K562 treated with DMSO at 1 percent for 24 hours (cell line): ENCODE results near the gene PCAT7. TPM values are rescaled to one million over a fixed set of nuclear protein-coding genes. Genes with fewer than 3 reads are reported as not detected.

Experiments used
- total RNA-seq: library from RNA; unstranded; fragments of 300-600 nt; gene quantifications from 2 replicates; pipeline ENCODE4 v1.2.3, GENCODE V29; 2022; ENCODE audit warnings: low read depth; ENCODE audit not compliant: insufficient read depth

The PCAT7 gene
- total RNA-seq, result 0.09 and 0.15 TPM in 2 replicates

DNA sequence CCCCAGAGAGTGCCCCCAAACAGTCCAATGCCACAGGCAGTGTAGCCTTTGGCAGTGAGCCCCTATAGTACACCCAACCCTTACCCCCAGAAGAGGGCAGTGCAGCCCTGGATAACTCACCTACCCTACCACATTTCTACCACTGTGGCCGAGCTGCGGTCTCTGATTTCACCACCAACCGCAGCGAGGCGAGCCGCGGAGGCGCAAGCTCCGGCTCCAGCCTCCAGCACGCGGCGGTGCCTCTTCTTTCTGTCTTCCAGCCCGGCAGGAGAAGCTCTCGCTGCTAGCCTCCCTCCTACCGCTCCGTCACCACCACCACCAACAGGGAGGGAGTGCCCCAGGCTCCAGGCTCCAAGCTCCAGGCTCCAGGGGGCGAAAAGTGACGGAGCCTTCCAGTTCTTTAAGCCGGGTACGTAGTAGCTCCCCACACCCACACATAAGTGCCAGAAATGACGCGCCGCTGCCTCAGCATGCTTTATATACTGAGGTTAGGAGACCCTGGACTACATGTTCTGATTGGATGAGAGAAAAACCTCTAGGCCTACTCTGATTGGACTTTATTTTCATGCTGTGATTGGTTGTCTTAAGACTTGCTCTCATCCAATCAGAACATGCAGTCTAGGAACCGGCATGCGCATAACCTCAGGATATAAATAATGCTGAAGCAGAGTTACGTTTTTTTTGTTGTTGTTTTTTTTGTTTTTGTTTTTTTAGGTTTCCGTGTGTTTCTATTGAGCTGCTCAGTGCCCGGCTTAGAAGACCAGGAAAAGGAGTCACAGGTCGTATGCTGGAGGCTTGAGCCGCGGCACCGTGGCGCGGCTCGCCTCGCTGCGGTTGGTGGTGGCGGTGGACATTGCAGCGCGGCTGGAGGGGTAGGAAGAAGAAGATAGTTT is at the start of gene PCAT7:
PCAT7 (plus strand) TSS at position 645 of the 893 bp plus-strand sequence.

DNA sequence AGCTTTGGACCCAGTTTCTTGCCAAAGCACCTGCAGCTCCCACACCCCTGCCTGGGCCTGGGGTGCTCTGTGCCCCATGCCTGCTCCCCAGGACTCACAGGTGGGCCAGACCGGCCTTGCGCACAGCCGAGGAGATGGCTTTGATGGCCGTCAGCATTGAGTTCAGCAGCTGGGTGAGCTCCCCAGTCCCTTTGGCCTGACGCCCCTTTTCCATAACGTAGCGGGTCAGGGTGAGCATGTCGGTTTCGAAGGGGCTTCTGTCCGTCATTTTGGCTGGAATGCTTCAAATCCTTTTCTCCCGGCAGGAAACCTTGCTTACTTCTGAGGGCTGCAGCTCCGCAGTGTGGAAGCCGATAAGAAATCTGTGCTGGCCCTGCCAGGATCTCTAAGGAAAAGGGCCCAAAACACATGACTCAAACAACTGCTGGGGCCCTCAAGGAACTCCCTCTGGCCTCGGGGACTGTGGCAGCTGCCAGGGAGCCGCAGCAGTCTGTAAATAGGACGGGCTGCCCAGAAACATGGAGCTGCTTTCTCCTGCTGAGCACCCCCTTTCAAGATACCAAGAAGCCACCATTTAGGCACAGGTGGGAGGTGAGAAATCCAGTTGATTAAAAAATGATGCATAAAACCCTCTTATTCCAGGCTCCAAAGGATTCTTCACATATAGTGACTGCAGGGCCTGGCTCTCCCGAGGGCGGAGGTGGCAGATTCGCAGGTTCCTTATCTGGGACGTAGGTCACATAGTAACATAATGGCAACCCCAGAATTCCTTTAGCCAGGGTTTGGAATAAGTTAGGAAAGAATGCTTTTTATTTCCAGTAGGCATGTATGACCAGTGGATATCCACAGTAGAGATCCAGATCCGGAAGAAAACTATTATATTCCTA is 38.8 kb downstream of the PCAT7 start, which contains the start of gene FBP2:
FBP2 (minus strand) TSS at position 366 of the 887 bp plus-strand sequence; CDS start at position 268, 98 bp downstream.

Other genes starting within 250 kb of the PCAT7 start
- gene NUTM2F, start 226.4 kb upstream of the PCAT7 start, total RNA-seq, result not detected in 2 replicates
- 0.38 and 0.57 TPM in 2 replicates for gene FBP2, start 38.7 kb downstream of the PCAT7 start, total RNA-seq
- gene FBP1, start 84.4 kb downstream of the PCAT7 start, total RNA-seq, result not detected in 2 replicates
- 13.8 and 16.6 TPM in 2 replicates for gene AOPEP, start 171.6 kb downstream of the PCAT7 start, total RNA-seq